Left renal cortex interstitium (tissue), 4 donors: ENCODE data around the gene EGLN2. TPM values are rescaled to one million over a fixed set of nuclear protein-coding genes. Genes with fewer than 3 reads are reported as not detected.
"Not testable (repeated sequence)": the region's sequence is repeated elsewhere in the genome, so short reads cannot be mapped to it uniquely, and the experiment has no call there.

ENCODE experiments used
- DNase-seq, 4 donors: peaks; one replicate each; pipeline ENCODE4 v3.0.0-alpha.2; 2013; ENCODE audit warnings: low read depth in 4 of 4, low spot score in 2 of 4, missing footprints in 1 of 4
- polyA plus RNA-seq, 4 donors: library from polyadenylated mRNA; unstranded; fragments of 120-200 nt; gene quantifications; one replicate each; pipeline ENCODE4 v1.2.1, GENCODE V29; 2013; ENCODE audit not compliant: insufficient read length in 4 of 4

The EGLN2 gene
- polyA plus RNA-seq, 4 donors: 64.8 to 91.8 (median 79.0) TPM

DNA sequence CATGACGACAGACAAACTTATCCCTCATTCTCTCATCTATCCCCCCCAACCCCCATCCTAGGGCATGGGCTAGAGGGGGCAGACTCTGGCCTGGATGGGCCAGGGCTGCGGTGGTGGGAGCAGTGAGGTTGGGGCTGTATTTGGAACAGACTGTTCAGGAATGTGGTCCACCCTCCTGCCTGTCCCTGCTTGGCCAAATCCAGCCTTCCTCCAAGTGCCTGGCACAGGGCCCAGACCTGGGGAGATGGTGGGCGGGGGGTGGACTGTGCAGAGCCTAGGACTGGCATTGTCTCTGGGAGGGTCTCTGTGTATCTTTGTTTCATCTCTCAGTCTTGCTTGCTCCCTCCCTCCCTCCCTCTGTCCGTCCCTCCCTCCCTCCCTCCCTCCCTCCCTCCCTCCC is 14.2 kb downstream of the EGLN2 start:
- DNase-seq: no peak

DNA sequence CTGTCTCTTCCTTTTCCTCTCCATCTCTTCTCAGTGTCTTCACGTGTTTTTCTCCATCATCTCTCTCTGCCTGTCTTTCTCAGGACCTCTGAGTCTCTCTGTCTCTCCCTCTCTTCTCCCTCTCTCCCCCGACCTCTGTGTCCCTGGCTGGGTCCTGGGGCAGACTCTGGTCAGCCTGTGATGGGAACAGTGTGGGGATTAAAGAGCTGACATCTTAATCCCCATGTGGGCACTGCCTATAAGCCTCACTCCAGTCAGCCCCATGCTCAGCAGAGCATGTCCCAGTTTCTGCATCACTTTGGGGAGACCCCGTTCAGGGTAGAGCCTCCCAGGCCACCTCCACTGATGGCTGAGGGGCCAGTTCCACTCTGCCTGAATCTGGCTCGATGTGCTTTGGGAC is 16.2 kb downstream of the EGLN2 start:
- no peak for DNase-seq

DNA sequence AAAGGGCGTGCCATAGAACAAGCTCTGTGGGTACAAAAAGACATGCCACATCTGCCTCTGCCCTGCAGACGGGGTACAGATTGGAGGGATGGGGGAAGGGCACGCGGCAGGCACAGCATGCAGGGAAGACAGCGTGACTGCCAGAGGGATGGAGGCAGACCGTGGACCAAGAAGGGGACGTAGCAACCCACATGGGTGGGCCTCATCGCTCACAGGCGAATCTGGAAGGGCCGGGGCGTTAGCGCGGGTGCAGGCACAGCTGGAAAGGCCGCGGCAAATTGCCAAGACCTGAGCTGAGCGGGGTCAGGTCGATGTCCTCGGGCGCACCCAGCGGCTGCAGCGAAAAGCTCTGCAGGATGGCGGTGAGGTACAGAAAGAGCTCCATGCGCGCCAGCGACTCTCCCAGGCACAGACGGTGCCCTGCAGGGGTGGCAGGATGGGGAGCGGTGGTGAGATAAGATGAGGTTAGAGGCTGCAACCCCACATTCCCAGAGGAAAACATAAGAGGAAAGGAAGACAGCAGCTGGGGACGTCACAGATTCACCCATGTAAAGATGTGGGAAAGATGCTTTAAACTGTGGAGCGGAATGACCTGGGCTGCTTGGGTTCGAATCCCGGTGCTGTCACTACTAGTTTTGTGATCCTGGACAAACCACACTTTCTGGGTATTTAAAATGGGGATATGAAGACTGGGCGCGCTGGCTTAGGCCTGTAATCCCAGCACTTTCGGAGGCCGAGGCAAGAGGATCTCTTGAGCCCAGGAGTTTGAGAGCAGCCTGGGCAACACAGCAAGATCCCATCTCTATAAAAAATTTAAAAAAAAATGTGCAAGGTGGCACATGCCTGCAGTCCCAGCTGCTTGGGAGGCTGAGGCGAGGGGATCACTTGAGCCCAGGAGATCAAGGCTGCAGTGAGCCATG is 19.7 kb downstream of the EGLN2 start:
- DNase-seq: not testable (repeated sequence)

DNA sequence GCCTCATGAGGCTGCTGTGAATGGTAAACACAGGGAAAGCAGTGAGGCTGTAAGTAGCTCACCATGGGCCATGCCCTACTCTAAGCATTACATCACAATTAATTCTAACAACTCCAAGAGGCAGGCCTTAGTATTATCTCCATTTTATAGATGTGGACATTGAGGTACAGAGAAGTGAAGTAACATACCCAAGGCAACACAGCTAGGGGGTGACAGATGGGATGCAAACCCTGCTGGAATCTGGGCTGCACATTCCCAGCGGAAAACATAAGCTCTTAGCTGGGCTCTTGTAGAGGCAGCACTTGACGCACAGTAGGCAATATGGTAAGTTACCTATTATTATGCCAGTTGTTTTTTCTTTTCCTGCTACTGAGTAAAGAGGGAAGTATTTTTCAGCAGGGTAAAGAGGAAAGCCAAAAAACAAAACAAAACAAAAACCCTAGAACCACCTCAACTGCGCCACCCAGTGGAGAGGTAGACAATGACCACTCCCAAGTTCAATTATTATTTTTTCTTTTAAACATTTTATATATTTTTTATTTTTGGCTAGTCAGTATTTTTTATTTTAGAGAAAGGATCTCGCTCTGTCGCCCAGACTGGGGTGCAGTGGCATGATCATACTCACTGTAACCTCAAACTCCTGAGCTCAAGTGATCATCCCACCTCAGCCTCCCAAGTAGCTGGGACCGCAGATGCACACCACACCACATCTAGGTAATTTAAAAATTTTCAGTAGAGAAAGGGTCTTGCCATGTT is 20.7 kb downstream of the EGLN2 start:
- not testable (repeated sequence) for DNase-seq

DNA sequence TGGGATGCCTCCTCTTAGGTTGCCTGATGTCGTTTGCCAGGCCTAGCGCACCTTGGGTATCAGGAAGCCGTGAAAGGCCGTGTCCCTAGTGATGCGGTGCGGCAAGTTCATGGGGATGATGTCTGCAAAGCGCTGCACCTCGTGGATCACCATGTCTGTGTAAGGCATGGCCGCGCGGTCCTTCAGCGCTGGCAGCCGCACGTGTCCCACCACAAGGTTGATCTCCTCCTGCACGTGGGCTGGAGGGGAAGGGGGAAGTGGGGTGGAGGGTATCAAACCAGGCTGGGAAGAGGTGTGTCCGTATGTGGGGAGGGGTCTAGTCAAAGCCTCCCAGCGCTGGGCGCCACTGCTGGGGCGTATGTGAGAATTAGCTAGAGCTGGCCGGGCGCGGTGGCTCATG is 23.2 kb downstream of the EGLN2 start:
- DNase-seq: no peak

DNA sequence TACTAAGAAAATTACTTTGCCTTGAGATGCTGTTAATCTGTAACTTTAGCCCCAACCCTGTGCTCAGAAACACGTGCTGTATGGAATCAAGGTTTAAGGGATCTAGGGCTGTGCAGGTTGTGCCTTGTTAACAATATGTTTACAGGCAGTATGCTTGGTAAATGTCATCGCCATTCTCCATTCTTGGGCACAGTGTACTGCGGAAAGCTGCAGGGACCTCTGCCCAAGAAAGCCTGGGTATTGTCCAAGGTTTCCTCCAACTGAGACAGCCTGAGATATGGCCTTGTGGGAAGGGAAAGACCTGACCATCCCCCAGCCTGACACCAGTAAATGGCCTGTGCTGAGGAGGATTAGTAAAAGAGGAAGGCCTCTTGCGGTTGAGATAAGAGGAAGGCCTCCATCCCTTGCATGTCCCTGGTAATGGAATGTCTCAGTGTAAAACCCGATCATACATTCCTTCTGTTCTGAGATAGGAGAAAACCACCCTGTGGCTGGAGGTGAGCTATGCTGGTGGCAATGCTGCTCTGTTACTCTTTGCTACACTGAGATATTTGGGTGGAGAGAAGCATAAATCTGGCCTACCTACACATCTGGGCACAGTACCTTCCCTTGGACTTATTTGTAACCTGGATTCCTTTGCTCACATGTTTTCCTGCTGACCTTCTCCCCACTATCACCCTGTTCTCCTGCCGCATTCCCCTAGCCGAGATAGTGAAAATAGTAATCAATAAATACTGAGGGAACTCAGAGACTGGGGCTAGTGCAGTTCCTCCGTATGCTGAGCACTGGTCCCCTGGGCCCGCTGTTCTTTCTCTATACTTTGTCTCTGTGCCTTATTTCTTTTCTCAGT is 23.9 kb downstream of the EGLN2 start:
- DNase-seq: not testable (repeated sequence)

DNA sequence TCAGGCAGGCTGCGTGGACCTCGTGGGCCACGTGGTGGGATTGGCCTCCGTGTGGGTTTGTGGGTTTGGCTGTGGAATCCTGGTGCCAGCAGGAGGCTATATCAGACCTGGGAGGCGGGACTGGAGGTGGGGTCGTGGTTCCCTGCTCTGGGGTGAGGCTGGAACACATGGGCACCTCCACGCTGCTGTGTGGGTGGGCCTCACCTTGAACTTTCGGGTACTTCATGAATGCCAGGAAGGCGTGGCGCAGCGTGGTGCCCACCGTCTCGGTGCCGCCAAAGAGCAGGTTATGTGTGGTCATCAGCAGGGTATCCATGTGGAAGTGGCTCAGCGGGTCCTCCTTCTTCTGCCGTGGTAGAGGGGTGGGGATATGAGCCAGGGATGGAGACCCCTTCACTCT is 25.9 kb downstream of the EGLN2 start:
- not testable (repeated sequence) for DNase-seq

DNA sequence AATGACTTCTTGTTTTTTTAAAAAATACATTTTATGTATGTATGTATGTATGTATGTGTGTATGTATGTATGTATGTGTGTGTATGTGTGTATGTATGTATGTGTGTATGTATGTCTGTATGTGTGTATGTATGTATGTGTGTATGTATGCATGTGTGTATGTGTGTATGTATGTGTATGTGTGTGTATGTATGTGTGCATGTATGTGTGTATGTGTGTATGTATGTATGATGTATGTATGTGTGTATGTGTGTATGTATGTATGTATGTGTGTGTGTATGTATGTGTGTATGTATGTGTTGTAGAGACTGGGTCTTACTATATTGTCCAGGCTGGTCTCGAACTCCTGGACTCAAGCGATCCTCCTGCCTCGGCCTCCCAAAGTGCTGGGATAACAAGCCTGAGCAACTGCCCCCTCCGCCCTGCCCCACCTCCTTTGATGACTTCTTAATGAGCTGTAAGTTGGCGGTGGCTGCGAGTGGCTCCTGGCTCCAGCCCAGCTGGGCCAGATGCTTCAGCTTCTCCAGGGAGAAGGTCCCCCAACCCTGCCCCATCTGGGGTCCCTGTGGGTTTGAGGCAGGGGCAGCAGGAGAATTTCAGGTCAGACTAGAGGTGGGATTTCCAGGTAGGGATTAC is 26.6 kb downstream of the EGLN2 start:
- not testable (repeated sequence) for DNase-seq

DNA sequence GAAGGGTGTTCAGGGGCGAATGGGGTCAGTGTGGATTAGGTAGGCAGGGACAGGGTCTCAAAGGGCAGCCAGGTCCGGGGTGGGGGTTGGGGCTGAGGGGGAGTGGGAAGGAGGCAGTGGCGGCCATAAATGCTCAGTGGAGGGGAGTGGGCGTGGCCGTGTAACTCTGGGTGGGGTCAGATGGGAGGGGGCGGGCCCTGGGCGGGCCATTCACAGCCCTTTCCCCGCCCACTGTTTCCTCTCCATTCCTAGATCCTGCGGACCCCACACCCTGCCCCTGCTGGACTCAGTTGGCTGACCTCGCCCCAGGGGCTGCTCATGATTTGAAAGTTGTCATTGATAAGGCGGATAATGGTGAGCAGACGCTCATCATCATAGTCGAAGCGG is 27.3 kb downstream of the EGLN2 start:
- DNase-seq: not testable (repeated sequence)

DNA sequence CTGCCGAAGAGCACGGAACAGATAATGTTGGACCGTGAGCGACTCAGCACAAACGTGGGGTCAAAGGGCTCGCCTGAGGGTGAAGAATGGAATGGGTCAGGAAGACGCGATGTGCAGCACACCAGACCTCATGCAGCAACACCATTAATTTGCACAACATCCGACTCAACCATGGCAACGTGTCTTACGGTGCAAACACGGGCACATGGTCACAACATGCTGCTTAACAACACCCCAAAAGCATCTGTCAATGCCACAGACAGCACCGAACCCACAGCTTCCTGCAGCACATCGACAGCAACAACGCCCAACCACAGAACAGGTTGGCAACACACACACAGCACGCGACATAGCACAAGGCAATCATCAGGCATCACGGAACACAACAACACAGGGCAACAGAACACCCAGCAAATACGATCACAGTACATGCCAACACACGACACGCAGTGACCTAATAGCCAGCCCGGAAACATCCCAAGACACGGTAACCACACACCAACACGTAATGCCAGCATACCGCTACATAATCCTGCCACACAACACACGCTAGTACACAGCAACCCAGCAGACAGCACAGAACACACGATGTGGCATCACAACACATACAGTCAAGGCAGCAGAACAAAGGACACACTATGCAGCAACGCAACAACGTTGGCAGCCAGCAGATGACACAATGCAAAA is 27.9 kb downstream of the EGLN2 start:
- DNase-seq: not testable (repeated sequence)

DNA sequence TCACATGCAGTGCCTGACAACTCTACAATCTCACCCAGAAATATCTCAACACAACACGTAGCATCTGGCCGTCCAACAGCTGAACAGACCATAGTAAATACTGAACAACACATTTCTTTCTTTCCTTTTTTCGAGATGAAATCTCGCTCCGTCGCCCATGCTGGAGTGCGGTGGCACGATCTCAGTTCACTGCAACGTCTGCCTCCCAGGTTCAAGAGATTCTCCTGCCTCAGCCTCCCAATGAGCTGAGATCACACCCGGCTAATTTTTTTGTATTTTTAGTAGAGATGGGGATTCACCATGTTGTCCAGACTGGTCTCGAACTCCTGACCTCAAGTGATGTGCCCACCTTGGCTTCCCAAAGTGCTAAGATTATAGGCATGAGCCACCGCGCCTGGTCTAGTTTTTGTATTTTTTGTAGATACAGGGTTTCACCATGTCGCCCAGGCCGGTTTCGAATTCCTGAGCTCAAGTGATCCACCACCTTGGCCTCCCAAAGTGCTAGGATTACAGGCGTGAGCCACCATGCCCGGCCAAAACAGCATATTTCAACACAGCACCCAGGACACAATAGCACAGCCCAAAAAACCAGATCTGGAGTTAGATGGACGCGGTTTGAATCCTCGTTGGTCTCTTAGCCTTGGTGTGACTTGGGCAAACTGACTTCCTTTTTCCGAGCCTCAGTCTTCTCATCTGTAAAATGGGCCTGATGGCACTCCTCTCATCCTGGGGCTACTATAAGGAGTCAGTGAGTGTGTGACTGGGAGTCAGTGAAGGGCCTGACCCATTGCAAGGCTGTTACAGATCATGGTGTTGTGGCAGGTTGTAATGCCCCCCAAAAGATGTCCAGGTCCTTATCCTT is 28.6 kb downstream of the EGLN2 start:
- DNase-seq: no peak

DNA sequence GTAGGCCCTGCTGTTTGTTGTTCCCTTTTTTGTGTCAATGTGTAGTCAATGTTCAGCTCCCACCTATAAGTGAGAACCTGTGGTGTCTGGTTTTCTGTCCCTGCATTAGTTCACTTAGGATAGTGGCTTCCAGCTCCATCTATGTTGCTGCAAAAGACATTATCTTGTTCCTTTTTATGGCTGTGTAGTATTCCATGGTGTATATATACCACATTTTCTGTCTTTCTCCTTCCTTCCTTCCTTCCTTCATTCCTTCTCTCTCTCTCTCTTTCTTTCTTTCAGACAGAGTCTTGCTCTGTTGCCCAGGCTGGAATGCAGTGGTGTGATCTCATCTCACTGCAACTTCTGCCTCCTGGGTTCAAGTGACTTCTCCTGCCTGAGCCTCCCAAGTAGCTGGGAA is 30.2 kb downstream of the EGLN2 start:
- DNase-seq: no peak

DNA sequence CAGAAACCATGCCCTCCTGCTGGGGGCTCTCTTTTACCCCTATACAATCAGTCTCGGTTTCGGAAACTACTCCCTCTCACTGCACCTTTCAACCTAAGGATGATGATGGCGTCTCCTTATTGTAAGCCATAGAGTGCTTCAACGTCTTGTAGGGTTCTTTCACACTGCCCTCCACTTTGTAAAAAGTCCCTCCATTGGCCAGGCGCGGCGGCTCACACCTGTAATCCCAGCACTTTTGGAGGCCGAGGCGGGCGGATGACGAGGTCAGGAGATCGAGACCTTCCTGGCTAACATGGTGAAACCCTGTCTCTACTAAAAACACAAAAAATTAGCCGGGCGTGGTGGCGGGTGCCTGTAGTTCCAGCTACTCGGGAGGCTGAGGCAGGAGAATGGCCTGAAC is 31.8 kb downstream of the EGLN2 start:
- not testable (repeated sequence) for DNase-seq

DNA sequence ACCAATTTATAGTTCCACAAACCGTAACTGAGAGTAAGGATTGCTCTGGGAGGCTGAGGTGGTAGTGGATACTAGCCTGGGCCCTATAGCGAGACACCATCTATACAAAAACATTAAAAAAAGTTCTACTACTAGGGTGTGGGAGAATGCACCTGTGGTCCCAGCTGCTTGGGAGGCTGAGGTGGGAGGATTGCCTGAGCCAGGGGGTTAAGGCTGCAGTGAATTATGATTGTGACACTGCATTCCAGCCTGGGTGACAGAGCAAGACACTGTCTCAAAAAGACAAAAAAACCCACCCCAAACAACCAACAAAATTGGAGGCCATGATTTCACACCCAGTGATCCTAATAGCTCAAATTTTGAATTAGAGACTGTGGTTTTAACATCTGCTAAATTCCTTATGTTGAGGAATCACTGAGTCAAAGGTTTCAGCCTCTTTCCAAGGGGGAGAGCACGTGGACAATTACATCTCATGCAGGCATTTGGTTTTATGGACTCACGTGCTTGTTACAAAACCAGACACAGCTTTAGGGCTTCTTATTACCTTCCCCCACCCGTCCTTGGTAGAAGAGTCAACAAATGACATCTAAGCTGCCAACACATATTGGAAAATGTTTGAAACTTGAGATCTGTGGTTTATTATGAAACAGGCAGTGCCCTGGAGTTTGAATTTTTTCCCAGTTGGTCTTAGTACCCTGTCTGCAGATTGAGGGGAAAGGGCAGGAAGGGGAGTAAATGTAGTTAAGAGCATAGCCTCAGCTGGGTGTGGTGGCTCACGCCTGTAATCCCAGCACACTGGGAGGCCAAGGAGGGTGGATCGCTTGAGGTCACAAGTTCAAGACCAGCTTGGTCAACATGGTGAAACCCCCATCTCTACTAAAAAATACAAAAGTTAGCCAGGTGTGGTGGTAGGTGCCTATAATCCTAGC is 32.8 kb downstream of the EGLN2 start:
- no peak for DNase-seq

DNA sequence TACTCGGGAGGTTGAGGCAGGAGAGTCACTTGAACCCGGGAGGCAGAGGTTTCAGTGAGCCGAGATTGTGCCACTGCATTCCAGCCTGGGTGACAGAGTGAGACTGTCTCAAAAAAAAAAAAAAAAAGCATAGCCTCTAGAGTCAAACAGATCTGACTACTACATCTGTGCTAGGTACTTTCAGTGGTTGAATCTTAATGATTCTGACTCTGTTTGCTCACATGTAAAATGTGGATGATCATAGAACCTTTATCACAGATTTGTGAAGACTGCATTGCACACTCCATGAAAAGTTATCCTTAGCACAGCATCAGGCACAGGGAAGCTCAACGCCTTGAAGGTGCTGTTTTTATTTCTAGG is 33.4 kb downstream of the EGLN2 start:
- not testable (repeated sequence) for DNase-seq

DNA sequence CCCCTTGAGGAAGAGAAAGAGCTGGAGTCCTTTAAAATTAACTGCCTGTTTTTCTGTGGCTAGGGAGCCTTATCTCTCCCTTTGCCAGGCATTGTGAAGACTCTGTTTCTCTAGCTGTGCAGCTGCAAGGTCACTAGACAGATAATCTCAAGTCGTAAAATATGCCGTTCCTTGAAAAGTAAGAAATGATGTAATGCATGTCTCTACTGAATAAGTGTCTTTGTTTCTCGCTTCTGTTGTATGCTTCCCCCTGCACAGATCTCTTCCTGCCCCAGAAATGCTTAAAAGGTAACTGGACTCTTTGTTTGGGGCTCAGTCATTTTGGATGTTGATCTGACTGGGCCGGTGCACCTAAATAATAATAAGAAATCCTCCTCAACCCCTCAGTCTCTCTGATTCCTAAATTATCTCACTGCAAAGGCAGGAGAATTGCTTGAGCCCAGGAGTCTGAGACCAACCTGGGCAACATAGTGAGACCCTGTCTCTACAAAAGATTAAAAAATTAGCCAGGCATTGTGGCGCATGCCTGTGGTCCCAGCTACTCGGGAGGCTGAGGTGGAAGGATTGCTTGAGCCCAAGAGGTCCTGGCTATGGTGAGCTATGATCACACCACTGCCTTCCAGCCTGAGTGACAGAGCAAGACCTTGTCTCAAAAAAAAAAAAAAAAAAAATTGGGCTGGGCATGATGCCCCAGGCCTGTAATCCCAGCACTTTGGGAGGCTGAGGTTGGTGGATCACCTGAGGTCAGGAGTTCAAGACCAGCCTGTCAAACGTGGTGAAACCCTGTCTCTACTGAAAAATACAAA is 34.9 kb downstream of the EGLN2 start:
- not testable (repeated sequence) for DNase-seq
